NCI-H226 (cell line): ENCODE data around the gene LRRD1.
"Not testable (repeated sequence)": the region's sequence is repeated elsewhere in the genome, so short reads cannot be mapped to it uniquely, and the experiment has no call there.

Source experiments
- DNase-seq: peaks from one replicate; pipeline ENCODE4 v3.0.0-alpha.2; 2015

LRRD1 gene

DNA sequence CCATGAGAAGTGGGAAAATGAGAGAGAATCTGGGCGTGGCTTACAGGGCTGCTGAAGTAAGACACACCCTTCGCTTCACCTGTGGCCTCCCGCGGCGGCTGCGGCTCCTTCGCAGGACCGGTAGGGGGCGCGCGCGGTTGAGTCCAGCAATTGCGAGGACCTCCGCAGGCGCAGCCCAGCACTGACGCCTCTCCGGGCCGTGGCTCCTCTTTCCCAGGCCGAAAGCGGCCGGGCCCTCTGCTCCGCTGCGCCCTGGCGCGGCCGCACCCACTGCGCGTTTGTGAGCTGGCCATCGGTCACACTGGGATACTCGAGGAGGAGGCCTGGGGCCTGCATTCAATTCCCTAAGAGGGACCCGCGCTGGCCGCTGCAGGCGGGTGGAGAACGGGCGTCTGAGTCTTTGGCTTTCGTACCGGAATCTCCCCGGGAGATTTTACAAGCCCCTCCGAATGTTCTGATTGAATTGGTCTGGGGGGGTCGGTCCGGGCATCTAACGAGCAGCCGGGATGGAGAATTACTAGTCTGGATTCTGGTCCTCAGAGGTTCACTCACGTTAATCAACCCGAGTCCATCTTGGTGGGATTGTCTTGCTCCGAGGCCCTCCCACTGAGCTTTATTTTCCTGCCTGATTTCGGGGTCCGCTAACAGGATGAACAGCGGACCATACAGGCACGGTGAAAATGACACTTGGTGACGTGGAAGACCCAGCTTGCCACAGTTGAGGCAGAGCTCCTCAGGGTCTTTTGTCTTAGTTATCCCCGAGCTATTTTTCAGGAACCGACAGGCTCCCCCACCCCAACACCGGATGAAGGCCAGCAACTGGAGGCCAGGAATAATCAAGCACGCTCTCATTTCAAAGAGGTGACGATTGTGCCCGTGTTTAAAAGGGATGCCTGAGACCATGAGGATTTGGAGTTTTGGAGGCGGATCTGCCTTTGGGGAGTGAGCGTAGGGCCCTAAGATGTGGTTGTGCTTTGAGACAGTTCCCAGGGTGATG, at the start of gene LRRD1:
TSS of gene LRRD1 (minus strand) at position 215 of the 997 bp plus-strand sequence. CDS start 13,940 bp downstream, outside the sequence.
- peak; percentile 75 for DNase-seq

DNA sequence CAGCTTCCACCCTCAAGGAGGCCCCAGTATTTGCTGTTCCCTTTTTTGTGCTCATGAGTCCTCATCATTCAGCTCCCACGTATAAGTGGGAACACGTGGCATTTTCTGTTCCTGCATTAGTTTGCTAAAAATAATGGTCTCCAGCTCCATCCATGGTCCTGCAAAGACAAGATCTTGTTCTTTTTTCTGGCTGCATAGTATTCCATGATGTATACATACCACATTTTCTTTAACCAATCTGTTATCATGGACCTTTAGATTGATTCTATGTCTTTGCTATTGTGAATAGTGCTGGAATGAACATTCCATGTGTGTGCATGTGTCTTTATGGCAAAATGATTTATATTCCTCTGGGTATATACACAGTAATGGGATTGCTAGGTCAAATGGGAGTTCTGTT, 49.8 kb upstream of the LRRD1 start:
- no peak for DNase-seq

DNA sequence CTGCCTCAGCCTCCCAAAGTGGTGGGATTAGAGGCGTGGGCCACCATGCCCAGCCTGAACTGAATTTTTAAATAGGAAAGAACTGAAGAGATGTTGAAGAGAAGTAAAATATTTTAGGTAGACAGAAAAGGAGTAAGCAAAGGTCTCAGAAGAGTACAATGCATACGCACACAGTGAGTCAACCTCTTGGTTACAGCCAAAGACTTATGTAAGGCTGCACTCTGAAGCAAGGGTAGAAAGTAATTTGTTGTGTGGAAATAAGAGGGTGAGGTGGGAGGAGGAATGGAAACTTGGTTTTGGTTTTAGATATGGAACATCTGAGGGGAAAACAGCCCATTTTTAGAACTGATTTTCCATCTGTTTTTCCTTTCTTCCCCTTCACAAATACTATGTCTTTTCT, 49.2 kb upstream of the LRRD1 start:
- DNase-seq, result no peak

DNA sequence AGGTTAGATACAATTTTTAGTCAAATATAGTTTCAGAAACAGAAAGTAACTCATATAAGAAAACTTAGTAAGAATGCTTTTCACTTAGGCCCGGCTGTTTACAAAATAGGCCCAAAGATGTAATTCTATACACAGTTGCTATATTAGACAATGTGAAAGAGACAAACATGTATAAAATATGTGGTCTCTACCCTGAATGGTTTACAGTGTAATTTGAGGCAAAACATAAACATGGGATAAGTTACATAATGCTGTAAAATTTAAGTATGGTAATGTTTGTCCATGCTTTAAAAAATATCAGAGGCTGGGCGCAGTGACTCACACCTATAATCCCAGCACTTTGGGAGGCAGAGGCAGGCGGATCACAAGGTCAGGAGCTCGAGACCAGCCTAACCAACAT, 48.0 kb upstream of the LRRD1 start:
- DNase-seq, result no peak

DNA sequence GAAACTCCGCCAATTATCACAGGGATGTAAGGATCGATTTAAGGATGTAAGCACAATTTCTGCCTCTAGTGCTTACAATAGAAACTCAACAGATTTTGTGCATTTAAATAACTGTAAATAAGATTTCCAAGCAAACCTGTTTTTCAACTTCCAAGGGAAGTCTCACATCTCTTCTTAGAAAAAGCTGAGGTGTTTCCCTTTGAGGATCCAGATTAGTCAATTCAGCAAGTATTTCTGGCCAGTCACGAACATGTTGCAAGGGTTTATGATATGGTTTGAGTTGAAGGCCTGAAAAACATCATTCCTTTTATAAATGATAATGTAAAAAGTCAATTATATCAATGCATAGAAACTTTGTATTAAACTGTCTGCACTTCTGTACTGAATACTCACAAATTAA, 42.8 kb upstream of the LRRD1 start:
- no peak for DNase-seq

DNA sequence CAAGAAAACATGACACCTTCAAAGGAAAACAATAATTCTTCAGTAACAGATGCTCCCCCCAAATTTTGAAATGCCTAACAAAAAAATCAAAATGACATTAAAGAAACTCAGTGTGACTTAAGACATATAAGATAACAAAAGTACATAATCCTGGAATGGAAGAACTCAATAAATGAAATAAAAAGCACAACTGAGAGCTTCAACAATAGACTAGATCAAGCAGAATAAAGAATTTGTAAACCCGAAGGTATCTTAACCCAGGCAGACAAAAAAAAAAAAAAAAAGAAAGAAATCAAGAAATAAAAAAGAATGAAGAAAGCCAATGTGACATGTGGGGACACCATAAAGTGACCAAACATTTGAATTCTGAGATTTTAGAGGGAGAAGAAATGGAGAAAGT, 27.7 kb upstream of the LRRD1 start:
- no peak for DNase-seq

DNA sequence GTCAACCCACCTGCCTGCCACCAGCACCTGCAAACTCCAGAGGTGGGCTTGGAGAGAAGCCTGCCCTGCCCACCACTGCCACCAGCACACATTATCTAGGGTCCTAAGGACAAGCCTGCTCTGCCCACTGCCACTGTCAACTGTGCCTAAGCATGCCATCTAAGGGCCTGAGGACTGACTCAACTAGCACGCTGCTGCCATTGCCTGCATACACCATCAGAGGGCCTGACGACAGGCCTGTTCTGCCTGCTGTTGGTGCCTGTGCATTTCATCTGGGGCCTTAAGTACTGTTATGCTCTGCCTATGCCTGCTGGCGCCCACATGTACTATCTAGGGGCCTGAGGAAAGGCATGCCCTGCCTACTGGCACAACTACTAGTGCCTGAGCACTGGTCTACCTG, 27.0 kb upstream of the LRRD1 start:
- no peak for DNase-seq

DNA sequence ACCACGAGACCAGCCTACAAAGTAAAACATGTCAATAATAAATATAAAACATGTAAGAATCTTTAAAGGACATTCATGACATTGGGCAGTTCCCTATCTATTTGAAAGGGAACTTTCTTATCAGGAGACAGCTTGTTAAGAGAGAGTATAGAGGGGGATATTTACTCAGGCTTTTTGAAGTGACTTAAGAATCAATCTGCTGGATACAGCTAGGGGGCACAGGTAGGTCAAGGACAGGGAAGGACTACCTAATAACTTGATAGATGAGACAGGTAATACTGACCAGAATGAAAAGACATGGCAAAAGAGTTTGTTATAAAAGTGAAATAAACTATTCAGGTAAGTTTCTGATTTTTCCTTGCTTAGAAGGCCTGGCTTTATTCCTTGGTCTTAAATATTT, 21.8 kb upstream of the LRRD1 start:
- no peak for DNase-seq

DNA sequence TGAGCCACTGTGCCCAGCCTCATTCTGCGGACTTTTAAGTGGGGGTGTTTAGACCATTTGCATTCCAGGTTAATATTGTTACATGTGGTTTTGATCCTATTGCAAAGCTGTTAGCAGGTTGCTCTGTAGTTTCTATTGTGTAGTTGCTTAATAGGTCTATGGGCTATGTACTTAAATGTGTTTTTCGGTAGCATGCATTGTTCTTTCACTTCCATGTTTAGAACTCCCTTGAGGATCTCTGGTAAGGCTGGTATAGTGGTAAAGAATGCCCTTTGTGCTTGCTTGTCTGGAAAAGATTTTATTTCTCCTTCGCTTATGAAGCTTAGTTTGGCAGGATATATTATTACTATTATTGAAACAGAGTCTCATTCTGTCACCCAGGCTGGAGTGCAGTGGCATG, 13.4 kb upstream of the LRRD1 start:
- DNase-seq, result no peak

DNA sequence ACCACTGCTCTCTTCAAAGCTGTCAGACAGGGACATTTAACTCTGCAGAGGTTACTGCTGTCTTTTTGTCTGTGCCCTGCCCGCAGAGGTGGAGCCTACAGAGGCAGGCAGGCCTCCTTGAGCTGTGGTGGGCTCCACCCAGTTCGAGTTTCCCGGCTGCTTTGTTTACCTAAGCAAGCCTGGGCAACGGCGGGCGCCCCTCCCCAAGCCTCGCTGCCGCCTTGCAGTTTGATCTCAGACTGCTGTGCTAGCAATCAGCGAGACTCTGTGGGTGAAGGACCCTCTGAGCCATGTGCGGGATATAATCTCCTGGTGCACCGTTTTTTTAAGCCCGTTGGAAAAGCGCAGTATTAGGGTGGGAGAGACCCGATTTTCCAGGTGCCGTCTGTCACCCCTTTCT, 10.3 kb upstream of the LRRD1 start:
- not testable (repeated sequence) for DNase-seq

DNA sequence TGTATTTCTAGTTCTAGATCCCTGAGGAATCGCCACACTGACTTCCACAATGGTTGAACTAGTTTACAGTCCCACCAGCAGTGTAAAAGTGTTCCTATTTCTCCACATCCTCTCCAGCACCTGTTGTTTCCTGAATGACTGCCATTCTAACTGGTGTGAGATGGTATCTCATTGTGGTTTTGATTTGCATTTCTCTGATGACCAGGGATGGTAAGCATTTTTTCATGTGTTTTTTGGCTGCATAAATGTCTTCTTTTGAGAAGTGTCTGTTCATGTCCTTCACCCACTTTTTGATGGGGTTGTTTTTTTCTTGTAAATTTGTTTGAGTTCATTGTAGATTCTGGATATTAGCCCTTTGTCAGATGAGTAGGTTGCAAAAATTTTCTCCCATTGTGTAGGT, 5.4 kb upstream of the LRRD1 start:
- DNase-seq, result not testable (repeated sequence)

DNA sequence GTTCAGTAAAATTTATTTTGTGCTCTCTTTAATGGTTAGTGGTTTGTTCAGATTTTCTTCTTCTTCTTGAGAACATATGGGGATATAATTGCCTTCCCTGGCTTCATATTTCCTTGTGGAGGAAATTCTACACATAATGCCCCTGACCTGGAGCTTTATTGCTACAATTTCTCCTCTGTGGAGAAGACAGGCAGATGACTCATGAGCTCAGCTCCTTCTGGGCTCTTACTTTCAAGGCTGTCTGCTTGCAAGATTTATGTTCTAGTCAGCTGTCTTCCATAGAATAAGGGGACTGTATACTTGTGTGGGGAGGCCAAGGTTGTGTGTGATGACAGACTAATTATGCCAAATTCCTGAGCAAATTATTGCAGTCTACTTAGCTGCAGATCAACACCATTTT, 1.6 kb downstream of the LRRD1 start:
- peak; percentile 61 for DNase-seq

DNA sequence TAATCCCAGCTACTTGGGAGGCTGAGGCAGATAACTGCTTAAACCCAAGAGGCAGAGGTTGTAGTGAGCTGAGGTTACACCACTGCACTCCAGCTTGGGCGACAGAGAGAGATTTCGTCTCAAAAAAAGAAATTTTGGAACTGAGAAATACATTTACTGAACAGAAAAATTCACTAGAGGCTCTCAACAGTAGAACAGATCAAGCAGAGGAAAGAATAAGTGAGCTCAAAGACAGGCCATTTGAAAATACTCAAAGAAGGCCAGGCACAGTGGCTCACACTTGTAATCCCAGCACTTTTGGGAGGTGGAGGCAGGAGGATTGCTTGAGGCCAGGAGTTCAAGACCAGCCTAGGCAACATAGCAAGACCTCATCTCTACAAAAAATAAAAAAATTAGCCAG, 9.4 kb downstream of the LRRD1 start:
- not testable (repeated sequence) for DNase-seq

DNA sequence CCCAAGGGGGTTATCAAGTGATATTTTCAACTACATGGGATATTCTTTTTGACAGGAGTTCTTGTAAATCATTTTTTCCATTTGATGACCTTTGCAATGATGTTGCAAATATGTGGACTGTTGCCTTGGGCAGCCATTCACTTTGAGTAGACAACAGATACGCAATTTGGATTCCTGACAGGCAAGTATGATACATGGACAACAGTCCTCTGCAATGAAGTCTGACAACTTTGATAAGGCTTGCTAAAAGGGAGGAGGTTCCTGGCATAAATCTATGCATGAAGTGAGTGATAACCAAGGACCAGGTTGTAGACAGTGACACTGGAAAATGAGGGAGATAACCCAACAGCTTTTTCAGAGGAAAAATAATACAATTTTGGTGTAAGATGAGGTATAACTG, 17.7 kb downstream of the LRRD1 start:
- peak; percentile 47 for DNase-seq

DNA sequence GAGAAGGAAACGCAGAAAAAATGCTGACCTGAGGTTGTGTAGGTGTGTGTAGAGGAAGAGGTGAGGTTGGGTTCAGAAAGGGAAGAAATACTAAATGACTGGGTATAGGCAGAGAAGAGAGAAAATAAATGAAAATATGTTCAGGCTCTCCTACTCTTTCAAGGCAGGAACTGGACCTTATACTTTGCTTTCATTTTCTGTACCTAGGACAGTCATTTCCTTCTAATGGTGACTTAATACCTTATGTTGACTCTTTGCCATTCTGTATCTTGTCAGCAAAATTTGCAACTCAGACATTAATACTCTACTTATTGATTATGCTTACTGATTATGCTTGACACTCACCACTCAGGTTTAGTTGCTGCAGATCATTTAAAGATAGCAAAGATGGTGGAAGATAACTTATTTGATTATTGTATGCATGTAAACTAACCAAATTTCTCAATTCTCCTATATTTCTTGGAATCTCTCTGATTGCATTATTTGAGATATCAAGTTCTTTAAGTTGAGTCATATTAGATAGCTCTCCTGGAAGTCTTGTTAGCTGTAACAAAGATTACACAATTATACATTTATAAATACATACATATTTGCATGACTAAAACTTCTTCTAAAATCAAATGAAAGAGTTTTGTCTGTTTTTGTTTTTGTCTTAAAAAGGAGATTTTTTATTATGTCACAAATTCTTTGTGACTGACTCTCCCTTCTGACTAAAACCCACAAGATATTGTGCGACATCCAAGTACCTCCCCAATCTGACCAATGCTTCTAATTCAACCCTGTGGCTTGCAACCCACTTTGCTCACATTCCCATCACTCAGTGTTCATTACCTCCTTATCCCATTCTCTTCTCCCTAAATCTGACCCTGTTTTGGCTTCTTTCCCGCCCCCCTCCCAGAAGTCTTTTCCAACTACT, 20.0 kb downstream of the LRRD1 start:
- DNase-seq, result peak; percentile 69

DNA sequence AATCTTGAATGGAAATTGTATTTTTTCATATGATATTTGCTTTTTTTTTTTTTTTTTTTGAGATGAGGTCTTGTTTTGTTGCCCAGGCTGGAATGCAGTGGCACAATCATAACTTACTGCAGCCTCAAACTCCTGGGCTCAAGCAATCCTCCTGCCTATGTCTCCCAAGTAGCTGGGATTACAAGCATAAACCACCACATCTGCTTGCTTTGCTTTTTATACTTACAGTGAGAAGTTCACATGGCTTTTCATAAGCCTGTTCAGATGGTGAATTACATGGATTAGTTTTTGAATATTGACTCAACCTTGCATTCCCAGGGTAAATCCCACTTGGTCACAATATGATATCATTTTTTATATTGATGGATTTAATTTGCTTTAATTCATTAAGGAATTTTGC, 22.0 kb downstream of the LRRD1 start:
- DNase-seq, result no peak

DNA sequence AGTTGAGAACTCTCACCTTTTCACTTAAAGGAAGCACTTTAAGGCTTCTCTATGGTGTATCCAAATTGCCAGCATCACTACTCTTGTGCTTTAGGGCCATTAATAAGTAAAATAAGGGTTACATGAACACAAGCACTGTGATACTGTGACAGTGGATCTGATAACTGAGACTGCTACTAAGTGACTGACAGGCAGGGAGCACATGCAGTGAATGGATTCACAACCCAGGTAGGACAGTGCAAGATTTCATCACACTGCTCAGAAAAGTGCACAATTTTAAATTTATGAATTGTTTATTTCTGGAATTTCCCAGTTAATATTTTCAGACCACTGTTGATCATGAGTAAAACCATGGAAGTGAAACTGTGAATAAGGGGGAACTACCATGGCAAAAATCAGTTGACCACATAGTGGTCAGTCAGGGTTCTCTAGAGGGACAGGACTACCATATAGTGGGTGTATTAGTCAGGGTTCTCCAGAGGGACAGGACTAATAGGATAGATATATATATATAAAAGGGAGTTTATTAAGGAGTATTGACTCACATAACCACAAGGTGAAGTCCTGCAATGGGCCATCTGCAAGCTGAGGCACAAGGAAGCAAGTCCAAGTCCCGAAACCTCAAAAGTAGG, 23.7 kb downstream of the LRRD1 start:
- no peak for DNase-seq

DNA sequence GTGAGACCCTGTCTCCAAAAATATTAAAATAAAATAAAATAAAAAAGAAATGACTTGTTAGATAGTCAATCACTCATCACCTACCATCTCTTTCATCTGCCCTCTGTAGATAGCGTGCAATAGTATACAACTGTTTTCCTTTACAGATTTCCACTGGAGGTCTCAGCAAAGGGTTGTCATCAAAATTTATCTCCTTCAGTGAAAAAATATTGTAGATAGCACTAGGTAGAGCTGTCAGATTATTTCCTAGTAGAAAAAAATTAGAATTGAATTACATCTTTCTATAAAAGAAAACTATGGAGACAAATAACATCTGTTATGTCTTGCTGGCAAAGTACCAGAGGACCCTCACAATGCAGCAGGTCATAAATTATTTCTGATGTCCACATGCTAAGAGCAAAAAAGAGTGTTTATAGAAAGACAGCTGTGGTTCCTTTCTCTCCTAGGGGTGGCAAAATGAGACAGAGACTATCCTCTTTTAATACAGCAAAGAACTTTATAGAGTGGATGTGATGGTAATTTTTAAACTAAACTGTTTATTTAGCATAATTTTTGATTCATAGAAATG, 28.4 kb downstream of the LRRD1 start:
- no peak for DNase-seq

DNA sequence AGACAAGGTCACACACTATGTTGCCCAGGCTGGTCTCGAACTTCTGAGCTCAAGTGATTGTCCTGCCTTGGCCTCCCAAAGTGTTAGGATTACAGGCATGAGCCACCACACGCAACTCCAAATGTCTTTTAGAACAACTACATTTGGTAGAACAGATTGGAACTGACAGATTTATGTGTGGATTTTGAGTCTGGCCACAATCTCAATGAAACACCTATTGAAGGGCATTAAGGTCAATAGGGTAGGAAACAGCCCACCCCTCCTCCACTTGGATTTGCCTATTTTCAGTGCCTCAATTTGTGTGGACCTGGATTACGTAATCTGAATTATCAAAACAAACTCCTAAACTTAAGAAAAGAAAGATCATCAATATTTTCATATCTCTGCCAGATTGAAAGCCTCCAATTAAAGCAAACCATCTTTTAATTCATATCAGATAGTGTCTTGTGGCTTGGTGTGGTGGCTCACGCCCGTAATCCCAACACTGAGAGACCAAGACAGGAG, 29.2 kb downstream of the LRRD1 start:
- no peak for DNase-seq

DNA sequence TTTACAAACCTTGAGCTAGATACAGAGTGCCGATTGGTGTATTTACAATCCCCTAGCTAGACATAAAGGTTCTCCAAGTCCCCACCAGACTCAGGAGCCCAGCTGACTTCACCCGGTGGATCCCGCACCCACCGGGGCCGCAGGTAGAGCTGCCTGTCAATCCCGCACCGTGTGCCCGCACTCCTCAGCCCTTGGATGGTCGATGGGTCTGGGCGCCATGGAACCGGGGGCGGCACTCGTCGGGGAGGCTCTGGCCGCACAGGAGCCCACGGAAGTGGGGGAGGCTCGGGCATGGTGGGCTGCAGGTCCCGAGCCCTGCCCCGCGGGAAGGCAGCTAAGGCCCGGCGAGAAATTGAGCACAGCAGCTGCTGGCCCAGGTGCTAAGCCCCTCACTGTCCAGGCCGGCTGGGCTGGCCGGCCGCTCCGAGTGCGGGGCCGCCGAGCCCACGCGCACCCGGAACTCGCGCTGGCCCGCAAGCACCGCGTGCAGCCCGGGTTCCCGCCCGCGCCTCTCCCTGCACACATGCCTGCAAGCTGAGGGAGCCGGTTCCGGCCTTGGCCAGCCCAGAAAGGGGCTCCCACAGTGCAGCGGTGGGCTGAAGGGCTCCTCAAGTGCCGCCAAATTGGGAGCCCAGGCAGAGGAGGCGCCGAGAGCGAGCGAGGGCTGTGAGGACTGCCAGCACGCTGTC, 35.6 kb downstream of the LRRD1 start:
- DNase-seq, result not testable (repeated sequence)

DNA sequence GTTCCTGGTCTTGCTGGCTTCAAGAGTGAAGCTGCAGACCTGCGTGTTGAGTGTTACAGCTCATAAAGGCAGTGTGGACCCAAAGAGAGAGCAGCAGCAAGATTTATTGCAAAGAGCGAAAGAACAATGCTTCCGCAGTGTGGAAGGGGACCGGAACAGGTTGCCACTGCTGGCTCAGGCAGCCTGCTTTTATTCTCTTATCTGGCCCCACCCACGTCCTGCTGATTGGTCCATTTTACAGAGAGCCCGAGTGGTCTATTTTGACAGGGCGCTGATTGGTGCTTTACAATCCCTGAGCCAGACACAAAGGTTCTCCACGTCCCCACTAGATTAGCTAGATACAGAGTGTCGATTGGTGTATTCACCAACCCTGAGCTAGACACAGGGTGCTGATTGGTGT, 36.2 kb downstream of the LRRD1 start:
- not testable (repeated sequence) for DNase-seq

DNA sequence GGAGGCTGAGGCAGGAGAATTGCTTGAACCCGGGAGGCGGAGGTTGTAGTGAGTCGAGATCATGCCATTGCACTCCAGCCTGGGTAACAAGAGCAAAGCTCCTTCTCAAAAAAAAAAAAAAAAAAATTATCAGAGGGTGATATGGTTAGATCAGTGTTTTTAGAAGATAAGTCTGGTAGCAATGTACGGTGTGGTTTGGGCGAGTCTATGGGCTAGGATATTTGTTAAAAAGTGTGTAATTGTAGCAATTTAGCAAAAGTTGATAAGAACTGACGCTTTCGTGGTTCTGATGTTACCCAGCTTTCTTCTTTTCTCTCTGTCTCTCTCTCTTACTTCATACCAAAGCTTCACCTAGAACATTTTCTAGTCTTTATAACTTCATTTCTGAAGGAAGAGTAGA, 37.8 kb downstream of the LRRD1 start:
- no peak for DNase-seq
